Left ventricle myocardium superior (tissue), 1 donor: ENCODE data around the gene CEND1. TPM values are rescaled to one million over a fixed set of nuclear protein-coding genes. Genes with fewer than 3 reads are reported as not detected.

Experiments used
- ATAC-seq: fragments of 200-7000 bp; cut with Tn5 transposase; one replicate; pipeline ENCODE4 v1.9.1; 2020; ENCODE audit warnings: mild to moderate bottlenecking, moderate library complexity
- DNase-seq: peaks from one replicate; pipeline ENCODE4 v3.0.0-alpha.2; 2020
- intact Hi-C: fragments of 100-400 bp; cut with micrococcal nuclease; formaldehyde crosslinking; loops from one replicate; pipeline ENCODE4 v1.11.0; 2022
- total RNA-seq: library from RNA; stranded (reverse); fragmentation: NEBNext Ultra II Directional; extraction: Animal tissue kit (Norgen Biotek cat#: 25700); gene quantifications from one replicate; pipeline ENCODE4 v1.2.1, GENCODE V29; 2021
- donor health status: DM: no; HTN: yes; CAD: no; lungs with severe emphysema.

Gene CEND1
- total RNA-seq, 1 donor from 2014 or later: not detected

- DNase-seq (no peak), ATAC-seq (no peak)
- intact Hi-C loops: no loop called here
Measured at GRCh38 chr11:769887-770641, 19.8 kb downstream of the CEND1 start.

DNA sequence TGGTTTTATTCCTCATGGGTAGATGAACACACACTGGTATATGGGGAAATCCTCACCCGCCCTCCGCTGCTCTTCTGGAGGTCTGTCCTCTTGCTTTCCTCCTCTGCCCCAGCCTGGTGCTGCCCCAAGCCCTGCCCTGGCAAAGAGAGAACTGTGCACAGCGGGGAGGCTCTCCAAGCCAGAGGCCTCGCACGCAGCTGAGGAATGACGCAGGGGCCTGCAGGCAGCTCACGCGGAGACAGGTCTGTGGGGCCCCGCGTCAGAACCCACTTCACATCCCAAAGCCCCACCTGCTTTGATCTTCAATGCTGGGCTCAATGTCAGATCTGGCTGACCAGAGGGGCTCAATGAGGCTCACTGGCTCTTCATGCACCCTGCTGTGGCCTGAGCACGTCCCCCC lies 22.7 kb downstream of the CEND1 start:
- intact Hi-C loops: no loop called here
- DNase-seq (no peak), ATAC-seq (no peak)

GRCh38 chr11:766936-767210 lies 23.0 kb downstream of the CEND1 start:
- DNase-seq (no peak), ATAC-seq (no peak)
- intact Hi-C loops: no loop called here

- ATAC-seq (no peak), DNase-seq (no peak)
- intact Hi-C loops: no loop called here
Measured at GRCh38 chr11:766106-766935, 23.6 kb downstream of the CEND1 start.

DNA sequence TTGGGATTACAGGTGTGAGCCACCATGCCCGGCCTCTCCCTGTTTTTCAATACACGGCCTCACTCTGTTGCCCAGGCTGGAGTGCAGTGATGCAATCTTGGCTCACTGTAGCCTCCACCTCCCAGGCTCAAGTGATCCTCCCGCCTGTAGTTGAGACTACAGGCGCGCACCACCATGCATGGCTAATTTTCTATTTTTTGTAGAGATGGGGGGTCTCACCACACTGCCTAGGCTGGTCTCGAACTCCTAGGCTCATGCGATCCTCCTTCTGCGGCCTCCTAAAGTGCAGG lies 24.1 kb downstream of the CEND1 start:
- intact Hi-C loops: no loop called here
- ATAC-seq (no peak), DNase-seq (no peak)

GRCh38 chr11:765025-765801 lies 24.7 kb downstream of the CEND1 start:
- intact Hi-C loops: no loop called here
- DNase-seq (peak; percentile 60), ATAC-seq (peak; percentile 70)

- ATAC-seq (peak; percentile 10), DNase-seq (no peak)
- intact Hi-C loops: no loop called here
Measured at GRCh38 chr11:764322-765024, 25.4 kb downstream of the CEND1 start.

GRCh38 chr11:763549-764321 lies 26.2 kb downstream of the CEND1 start:
- no peak for DNase-seq
- peak; percentile 5 for ATAC-seq
- intact Hi-C loops: no loop called here

- DNase-seq (no peak), ATAC-seq (no peak)
- intact Hi-C loops: no loop called here
Measured at GRCh38 chr11:763073-763463, 26.8 kb downstream of the CEND1 start.

DNA sequence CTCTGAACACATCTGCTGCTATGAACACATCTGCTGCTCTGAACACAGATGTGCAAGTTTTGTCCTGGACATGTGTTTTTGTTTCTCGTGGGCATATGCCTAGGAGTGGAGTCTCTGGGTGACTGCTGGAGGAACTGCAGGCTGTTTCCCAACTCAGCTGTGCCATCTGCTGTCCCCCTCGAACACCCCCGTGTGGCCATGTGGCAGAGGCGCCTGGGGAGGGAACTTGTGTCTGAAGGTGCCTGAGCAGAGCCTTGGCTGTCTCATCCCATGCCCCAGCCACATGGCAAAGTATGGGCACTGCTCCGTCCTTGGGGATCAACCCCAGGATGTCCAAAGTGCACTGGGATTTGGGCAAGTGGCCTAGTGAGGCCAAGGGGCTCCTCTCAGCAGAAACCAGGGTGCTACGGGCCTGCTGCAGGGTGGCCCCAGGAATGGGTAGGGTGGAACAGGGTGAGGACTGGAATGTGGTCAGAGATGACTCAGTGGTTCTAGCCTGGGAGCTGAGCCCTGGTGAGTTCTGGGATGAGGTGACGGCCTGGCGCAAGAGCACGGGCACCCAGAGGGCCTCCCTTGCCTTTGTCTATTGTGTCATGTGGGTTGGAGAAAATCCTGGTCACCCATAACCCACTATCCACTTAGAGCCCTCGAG lies 27.3 kb downstream of the CEND1 start:
- intact Hi-C loops: no loop called here
- no peak for DNase-seq

DNA sequence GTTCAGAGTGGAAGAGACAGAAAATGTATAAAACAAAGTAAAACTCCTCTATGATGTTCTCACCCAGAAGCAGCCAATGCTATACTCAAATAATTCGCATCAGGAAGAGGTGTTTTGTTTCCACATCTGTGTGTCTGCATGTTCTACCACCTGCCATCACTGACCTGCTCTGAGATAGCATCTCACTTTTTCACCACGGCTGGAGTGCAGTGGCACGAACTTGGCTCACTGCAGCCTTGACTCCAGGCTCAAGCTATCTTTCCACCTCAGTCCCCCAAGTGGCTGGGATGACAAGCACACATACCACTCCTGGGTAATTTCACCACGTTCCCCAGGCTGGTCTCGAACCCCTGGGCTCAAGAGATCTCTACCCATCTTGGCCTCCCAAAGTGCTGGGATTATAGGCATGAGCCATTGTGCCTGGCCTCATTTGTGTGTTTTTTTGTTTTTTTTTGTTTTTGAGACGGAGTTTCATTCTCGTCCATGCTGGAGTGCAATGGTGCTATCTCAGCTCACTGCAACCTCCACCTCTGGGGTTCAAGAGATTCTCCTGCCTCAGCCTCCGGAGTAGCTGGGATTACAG lies 28.3 kb downstream of the CEND1 start:
- ATAC-seq: no peak
- DNase-seq: no peak

More for the DNA sequence above, 27.3 kb downstream of the CEND1 start:
- ATAC-seq: no peak

DNA sequence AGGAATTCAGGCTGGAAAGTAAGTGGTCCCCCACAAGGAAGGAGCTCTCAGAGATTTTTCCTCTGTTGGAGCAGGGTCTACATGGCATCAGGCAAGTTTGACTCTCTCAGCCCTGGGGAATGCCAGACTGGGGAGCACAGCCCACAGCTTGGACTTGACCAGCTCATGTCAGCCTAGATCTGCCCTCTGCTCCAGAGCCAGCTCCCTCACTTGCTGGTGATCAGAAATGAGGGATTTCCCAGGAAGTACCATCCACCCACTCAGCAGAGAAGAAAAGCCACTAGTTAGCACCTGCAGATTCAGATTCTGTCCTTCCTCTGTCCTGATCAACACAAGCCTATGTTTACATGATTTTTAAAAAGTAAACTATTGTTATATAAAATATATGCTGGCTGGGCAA lies 29.7 kb downstream of the CEND1 start:
- intact Hi-C loops: no loop called here
- ATAC-seq (no peak), DNase-seq (no peak)

More for the DNA sequence above, 28.3 kb downstream of the CEND1 start:
- intact Hi-C loops: no loop called here

DNA sequence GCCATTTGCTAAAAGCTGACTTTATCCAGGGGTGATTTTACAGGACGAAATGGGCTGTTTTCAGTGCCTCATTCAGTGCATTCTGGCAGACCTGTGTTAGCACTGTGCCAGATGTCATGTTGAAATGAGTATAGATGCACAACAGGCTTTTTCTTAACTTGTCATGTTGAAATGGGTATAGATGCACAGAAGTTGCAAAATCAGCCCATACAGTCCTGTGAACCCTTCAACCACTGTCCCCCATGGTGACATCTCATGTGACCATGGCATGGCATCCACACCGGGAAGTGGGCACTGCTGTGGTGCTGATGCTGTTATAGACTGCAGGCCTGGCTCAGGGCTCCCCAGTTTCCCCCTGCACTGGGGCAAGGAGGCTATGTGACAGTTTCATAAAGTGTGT lies 40.2 kb downstream of the CEND1 start:
- DNase-seq (no peak), ATAC-seq (no peak)
- intact Hi-C loops: no loop called here

- ATAC-seq: peak; percentile 1
- intact Hi-C loops: no loop called here
- no peak for DNase-seq
Measured at GRCh38 chr11:748007-748359, 41.9 kb downstream of the CEND1 start.

DNA sequence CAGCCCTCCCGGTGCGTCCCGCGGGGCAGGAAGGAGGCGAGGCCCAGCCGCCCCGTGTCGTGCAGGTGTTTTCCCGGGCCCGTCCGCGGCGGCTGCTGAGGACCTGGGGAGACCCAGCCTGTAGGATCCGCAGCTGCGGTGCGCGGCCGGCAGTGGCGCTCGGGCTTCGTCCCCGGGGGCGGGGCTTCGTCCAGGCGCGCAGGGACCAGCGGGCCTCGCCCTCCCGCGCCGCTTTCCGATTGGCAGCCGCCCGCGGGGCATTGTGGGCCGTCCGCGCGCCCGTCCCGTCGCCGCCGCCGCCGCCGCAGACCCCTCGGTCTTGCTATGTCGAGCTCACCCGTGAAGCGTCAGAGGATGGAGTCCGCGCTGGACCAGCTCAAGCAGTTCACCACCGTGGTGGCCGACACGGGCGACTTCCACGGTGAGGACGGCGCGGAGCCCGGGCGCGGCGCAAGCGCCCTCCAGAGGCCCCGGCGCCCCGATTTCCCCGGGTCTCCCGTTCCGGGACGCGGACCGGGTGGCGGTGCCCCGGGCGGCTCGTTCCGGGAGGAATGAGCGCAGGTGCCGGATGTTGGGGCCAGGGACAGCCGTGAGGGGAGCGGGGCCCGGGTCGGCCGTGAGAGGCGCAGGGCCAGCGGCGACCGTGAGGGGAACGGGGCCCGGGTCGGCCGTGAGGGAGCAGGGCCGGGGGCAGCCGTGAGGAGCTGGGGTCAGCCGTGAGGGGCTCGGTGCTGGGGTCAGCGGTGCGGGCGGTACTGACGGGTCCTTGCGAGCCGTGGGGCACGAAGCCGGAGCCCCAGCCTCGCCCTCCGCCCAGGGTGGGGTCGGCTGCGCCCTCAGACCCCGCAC lies 42.5 kb downstream of the CEND1 start, which contains the start of gene TALDO1:
Gene TALDO1 (plus strand): TSS at position 307 of the 849 bp plus-strand sequence. CDS start 18 bp downstream, at position 325.
- intact Hi-C loops: no loop called here
- peak; percentile 97 for DNase-seq
- peak; percentile 99 for ATAC-seq

- DNase-seq: no peak
- ATAC-seq: peak; percentile 44
- intact Hi-C loops: no loop called here
Measured at GRCh38 chr11:746289-747157, 43.4 kb downstream of the CEND1 start.
